ENCODE results near the gene BMPR2. TPM values are rescaled to one million over a fixed set of nuclear protein-coding genes. Genes with fewer than 3 reads are reported as not detected.
"Not testable (repeated sequence)": the region's sequence is repeated elsewhere in the genome, so short reads cannot be mapped to it uniquely, and the experiment has no call there.

The BMPR2 gene
- total and polyA plus RNA-seq, 10 donors, result 3.2 to 71.3 (median 50.4) TPM

GRCh38 chr2:202529389-202529788, 153.3 kb downstream of the BMPR2 start:
- Histone ChIP-seq H3K9me3 (no peaks in the 10 kb centered on the region), H3K4me3 (no peak overlapping the region), H3K4me1 (peaks cover 5 to 18% (median 12%) of the 10 kb centered on the region in 6 donors), H3K36me3 (peaks cover 0 to 44% (median 21%) of the 10 kb centered on the region in 6 donors), H3K27ac (no peak overlapping the region), H3K27me3 (replicated peaks in 1 of 7) (no peaks in the 10 kb centered on the region)
- no peak for TF ChIP-seq POLR2A (IDR thresholded peaks at IDR 0.05)
- TF ChIP-seq CTCF (IDR thresholded peaks at IDR 0.05 in 8 of 11, conservative IDR thresholded peaks at IDR 0.05 in 3 of 11), result no peak
- TF ChIP-seq POLR2AphosphoS5 (IDR thresholded peaks at IDR 0.05), result no peak
- intact Hi-C loops (cut with DNase I; ENCODE audit: low total_unique reads), result no loop called here
- no peak for DNase-seq
- WGBS, 5 donors, result 29 to 67% (median 40%) methylated on average over 1 of the region's 1 CpG

- Histone ChIP-seq H3K4me3 (no peak overlapping the region), H3K27ac (no peak overlapping the region), H3K36me3 (peaks cover 0 to 43% (median 21%) of the 10 kb centered on the region in 6 donors), H3K9me3 (no peaks in the 10 kb centered on the region), H3K4me1 (peaks cover 5 to 18% (median 12%) of the 10 kb centered on the region in 6 donors), H3K27me3 (replicated peaks in 1 of 7) (no peaks in the 10 kb centered on the region)
- TF ChIP-seq POLR2AphosphoS5 (IDR thresholded peaks at IDR 0.05) (no peak), CTCF (IDR thresholded peaks at IDR 0.05 in 8 of 11, conservative IDR thresholded peaks at IDR 0.05 in 3 of 11) (no peak), POLR2A (IDR thresholded peaks at IDR 0.05) (no peak)
- WGBS, 5 donors, result 26 to 54% (median 37%) methylated on average over 1 of the region's 1 CpG
- intact Hi-C loops (cut with DNase I; ENCODE audit: low total_unique reads), result no loop called here
- DNase-seq, result no peak
Measured at GRCh38 chr2:202530038-202530437, 153.9 kb downstream of the BMPR2 start.

GRCh38 chr2:202535290-202535689, 159.2 kb downstream of the BMPR2 start:
- DNase-seq; H3K9me3 ChIP-seq; H3K4me3 ChIP-seq; H3K27ac ChIP-seq; H3K27me3 ChIP-seq (replicated peaks in 1 of 7); H3K4me1 ChIP-seq; intact Hi-C loops (cut with DNase I; ENCODE audit: low total_unique reads): not testable (repeated sequence)
- peaks cover 0 to 41% (median 21%) of the 10 kb centered on the region in 6 donors for H3K36me3 ChIP-seq
- WGBS, 5 donors, result 97 to 100% (median 99%) methylated on average over 2 to 23 of the region's 30 CpGs; no CpG with 5 or more reads in 1 of the 5 donors

- H3K27ac ChIP-seq, result no peak overlapping the region
Measured at GRCh38 chr2:202541137-202541536, 165.0 kb downstream of the BMPR2 start.

More at GRCh38 chr2:202541137-202541536, 165.0 kb downstream of the BMPR2 start:
- Histone ChIP-seq H3K27me3 (replicated peaks in 1 of 7) (no peaks in the 10 kb centered on the region), H3K4me3 (no peak overlapping the region), H3K4me1 (peaks cover 0 to 10% (median 0%) of the 10 kb centered on the region in 6 donors), H3K36me3 (peaks cover 0 to 21% (median 0%) of the 10 kb centered on the region in 6 donors), H3K9me3 (no peaks in the 10 kb centered on the region)
- 76 to 85% (median 80%) methylated on average over 3 of the region's 3 CpGs for WGBS, 5 donors
- intact Hi-C loops (cut with DNase I; ENCODE audit: low total_unique reads), result no loop called here
- DNase-seq, result no peak
- no peak for TF ChIP-seq POLR2A (IDR thresholded peaks at IDR 0.05)
- TF ChIP-seq CTCF (IDR thresholded peaks at IDR 0.05 in 8 of 11, conservative IDR thresholded peaks at IDR 0.05 in 3 of 11), result no peak
- no peak for TF ChIP-seq POLR2AphosphoS5 (IDR thresholded peaks at IDR 0.05)
